HG03139 (cell line): ENCODE measurements around the gene UCN.

ENCODE experiments used
- ATAC-seq: cut with Tn5 transposase; IDR thresholded peaks from one replicate; pipeline ENCODE4 v1.9.1; 2021; ENCODE audit not compliant: unreplicated experiment

Gene UCN

DNA sequence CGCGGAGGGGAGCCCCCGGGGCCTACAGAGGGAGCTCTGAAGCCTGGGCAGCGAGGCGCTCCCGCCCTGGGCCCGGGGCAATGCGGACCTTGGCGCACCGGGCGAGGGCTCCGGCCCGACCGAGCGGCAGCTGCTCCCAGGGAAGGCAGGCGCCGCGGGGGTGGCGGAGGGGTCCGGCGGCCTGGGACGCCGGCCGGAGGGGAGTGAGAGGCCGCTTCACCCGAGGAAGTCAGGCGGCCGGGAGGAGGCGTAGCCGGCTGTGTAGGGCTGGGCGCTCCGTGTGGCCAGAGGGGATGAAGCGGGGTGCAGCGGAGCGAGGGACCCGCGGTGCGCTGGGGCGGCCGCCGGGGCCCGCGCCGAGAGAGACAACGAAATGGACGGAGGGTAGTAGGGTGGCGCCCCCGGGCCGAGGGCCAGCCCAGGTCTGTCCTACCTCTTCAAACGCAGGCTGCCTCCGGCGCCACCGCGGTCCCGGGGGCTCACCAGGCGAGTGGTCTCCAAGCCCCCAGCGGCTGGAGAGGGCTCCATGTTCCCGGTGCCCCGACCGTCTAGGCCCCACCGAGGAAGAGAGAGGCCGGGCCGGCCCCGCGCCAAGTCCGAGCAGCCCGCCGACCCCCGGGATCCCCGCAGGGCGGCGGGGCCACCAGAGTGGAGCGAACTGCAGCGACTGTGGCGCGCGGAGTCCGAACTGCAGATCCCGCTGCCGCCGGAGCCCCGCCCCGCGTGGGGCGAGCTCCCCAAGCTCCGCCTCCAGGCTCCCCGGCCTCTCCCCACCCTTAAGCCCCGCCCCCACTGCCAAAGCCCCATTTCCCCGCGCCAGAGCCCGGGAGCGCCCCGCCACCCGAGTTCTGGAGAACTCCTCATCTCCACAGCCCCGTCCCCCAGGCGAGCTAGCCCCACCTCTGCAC, 45.6 kb downstream of the UCN start, which contains the start of gene SLC30A3:
SLC30A3 (minus strand) TSS at position 669 of the 908 bp plus-strand sequence; CDS start at position 528, 141 bp downstream.
- ATAC-seq: no peak

DNA sequence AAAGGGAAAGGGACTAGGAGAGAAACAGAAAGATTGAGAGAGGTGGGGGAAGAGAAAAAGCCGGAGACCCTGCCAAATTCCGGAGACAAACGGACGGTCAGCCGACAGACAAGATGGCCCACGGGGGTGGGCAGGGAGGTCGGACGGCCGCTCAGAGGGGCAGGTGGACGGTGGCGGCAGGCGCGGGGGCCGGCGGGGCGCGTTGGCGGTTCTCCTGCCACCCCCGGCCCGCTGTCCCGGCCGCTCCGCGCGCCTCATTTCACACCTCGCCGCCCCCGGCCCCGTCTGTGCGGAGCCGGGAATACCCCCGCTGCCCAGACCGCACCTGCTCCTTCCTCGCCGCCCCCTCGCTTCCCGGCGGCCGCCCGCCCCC, 46.3 kb downstream of the UCN start:
- no peak for ATAC-seq

DNA sequence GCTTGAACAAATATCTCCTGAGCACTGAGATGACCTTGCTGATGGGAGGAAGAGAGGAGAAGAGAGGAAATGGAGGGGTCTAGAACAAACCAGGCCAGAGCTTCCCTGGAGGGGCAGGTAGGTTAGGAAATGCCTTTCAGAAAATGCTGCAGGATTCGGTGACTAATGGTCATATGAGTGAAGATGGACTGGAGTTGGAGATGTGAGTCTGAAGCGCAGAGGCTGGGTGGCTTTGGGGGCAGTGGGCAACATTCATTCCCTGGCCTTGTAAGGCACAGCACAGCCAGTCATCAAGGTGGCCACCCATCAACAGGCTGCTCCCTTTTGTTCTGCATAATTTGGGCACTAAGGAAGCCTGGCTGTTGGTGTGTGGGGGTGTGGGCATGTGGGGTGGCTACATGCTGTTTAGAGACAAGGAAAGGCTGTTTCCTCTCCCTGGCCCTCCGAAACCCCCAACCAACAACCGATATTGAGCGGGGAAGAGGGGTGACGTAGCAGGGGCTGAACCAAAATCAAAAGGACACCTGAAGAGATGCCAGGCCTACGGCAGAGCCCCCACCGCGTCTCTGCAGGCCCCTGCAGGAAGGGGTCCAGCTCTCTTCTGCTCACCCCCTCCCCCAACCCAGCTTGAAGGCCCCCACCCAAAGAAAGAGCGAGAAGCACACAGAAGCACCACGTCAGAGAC, 46.9 kb downstream of the UCN start:
- ATAC-seq: no peak

DNA sequence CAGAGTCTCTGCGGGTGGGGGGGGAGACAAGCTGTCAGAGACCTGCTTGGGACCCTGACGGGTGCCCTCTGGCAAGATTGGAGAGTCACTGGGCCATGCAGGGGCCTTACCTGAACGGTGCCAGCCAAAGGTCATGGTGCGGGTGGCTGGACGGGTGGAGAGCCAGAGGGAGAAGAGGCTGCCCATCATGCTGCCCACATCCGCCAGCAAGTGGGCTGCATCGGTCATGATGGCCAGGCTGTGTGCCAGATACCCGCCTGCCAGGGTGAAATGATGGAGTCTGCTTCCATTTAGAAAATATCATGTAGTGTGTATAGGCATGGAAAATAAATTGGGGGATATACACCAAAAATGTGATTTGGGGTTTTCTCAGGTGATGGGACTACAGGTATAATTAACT, 50.2 kb downstream of the UCN start:
- no peak for ATAC-seq
